ENCODE data around the gene OR4D2.

The OR4D2 gene

DNA sequence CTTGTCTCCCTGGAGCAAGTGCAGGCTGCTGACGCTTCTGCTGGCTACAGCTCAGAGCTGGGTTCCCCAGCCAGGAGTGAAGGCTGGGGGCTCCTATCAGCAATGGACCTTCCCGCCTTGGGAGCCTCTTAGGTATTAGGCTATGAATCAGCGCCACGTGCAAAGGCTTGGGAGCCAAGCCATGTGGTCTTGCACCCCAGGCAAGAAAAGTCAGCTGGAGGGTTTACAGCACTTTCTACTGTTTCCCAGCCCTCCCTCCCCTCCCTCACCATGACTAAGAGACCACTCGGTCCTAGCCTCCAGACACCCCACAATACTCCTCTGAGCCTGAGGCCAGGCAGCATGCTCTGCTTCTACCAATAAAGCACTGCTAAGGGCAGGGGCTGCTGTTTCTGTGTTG, 38.0 kb downstream of the OR4D2 start:
- peaks cover 9 to 24% of the 10 kb centered on the region in 2 donors for H3K36me3 ChIP-seq (ENCODE audit: control insufficient read depth in 2 of 2, insufficient read depth in 2 of 2, low read length in 2 of 2)
- no peak overlapping the region for H3K4me3 ChIP-seq (ENCODE audit: low read length in 2 of 2)
- no peak overlapping the region for H3K27ac ChIP-seq (ENCODE audit: low read depth in 2 of 2, low read length in 2 of 2)
- no peaks in the 10 kb centered on the region for H3K27me3 ChIP-seq (ENCODE audit: control insufficient read depth in 2 of 2, insufficient read depth in 2 of 2, low read length in 2 of 2)
- H3K9ac ChIP-seq (ENCODE audit: low read depth in 1 of 2, low read length in 2 of 2): no peak overlapping the region
- H3K4me1 ChIP-seq (ENCODE audit: control insufficient read depth in 2 of 2, insufficient read depth in 2 of 2, low read length in 2 of 2): no peaks in the 10 kb centered on the region
- no peaks in the 10 kb centered on the region for H3K9me3 ChIP-seq (ENCODE audit: control insufficient read depth in 2 of 2, low read length in 2 of 2)

DNA sequence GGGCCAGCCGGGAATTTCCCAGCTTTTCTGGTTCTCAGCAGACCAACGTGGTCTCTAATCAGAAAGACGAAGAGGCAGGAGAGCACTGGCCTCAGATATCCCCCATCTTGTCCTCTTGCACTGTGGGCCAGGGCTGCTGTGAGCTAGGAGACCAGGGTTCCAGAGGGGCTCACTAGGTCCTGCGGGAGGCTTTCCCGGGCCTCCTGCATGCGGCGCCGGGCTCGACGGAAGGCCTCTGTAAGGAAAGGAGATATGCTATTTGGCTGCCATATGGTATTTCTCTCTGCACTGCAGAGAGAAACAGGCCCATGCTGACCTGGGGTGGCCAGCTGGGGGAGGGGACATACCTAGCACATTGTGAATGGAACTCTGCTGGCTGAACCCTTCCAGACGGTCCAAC, 39.2 kb downstream of the OR4D2 start:
- H3K27me3 ChIP-seq (ENCODE audit: control insufficient read depth in 2 of 2, insufficient read depth in 2 of 2, low read length in 2 of 2): no peaks in the 10 kb centered on the region
- H3K9ac ChIP-seq (ENCODE audit: low read depth in 1 of 2, low read length in 2 of 2): no peak overlapping the region
- H3K4me1 ChIP-seq (ENCODE audit: control insufficient read depth in 2 of 2, insufficient read depth in 2 of 2, low read length in 2 of 2): no peaks in the 10 kb centered on the region

DNA sequence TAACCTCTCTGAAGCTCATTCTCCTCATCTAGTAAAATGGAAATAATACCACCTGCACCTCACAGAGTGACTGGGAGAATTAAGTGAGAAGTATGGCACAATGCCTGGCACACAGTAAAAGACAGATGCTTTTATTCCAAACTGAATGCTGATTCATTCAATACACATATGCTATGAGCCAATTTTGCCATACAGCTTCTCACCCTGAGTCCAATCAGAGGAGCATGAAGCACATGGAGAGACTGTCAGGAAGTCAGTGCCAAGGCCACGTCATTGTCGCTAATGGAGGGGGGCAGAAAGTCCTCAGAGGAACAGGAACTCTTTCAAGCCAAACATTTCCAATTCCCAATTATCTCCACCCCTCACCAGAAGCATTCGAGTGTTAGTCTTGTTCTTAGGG, 40.7 kb downstream of the OR4D2 start:
- no peak overlapping the region for H3K27ac ChIP-seq (ENCODE audit: low read depth in 2 of 2, low read length in 2 of 2)
- no peaks in the 10 kb centered on the region for H3K27me3 ChIP-seq (ENCODE audit: control insufficient read depth in 2 of 2, insufficient read depth in 2 of 2, low read length in 2 of 2)
- no peaks in the 10 kb centered on the region for H3K4me1 ChIP-seq (ENCODE audit: control insufficient read depth in 2 of 2, insufficient read depth in 2 of 2, low read length in 2 of 2)
- no peaks in the 10 kb centered on the region for H3K9me3 ChIP-seq (ENCODE audit: control insufficient read depth in 2 of 2, low read length in 2 of 2)
- no peak overlapping the region for H3K4me3 ChIP-seq (ENCODE audit: low read length in 2 of 2)
- H3K36me3 ChIP-seq (ENCODE audit: control insufficient read depth in 2 of 2, insufficient read depth in 2 of 2, low read length in 2 of 2): peaks cover 23 to 43% of the 10 kb centered on the region in 2 donors
- no peak overlapping the region for H3K9ac ChIP-seq (ENCODE audit: low read depth in 1 of 2, low read length in 2 of 2)

More for the DNA sequence above, 39.2 kb downstream of the OR4D2 start:
- Histone ChIP-seq H3K4me3 (ENCODE audit: low read length in 2 of 2) (no peak overlapping the region), H3K9me3 (ENCODE audit: control insufficient read depth in 2 of 2, low read length in 2 of 2) (no peaks in the 10 kb centered on the region), H3K36me3 (ENCODE audit: control insufficient read depth in 2 of 2, insufficient read depth in 2 of 2, low read length in 2 of 2) (peaks cover 17 to 36% of the 10 kb centered on the region in 2 donors), H3K27ac (ENCODE audit: low read depth in 2 of 2, low read length in 2 of 2) (no peak overlapping the region)

DNA sequence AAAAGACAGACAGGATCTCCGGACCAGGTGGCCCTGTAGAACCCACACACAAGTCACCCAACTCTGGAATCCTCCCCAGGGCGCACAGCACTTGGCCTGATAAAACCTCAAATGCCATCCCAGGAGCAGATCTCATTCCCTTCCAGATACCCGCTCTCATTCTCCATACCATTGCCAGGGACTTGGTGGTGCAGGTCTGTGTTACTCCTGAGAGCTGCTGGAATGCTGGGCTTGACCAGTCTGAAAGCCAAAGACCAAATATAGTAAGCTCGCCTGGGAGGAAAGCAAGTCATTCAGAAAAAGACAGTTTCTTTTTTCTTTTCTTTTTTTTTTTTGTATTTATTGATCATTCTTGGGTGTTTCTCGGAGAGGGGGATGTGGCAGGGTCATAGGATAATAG, 41.6 kb downstream of the OR4D2 start:
- Histone ChIP-seq H3K4me1 (ENCODE audit: control insufficient read depth in 2 of 2, insufficient read depth in 2 of 2, low read length in 2 of 2) (no peaks in the 10 kb centered on the region), H3K27ac (ENCODE audit: low read depth in 2 of 2, low read length in 2 of 2) (no peak overlapping the region), H3K27me3 (ENCODE audit: control insufficient read depth in 2 of 2, insufficient read depth in 2 of 2, low read length in 2 of 2) (no peaks in the 10 kb centered on the region), H3K36me3 (ENCODE audit: control insufficient read depth in 2 of 2, insufficient read depth in 2 of 2, low read length in 2 of 2) (peaks cover 23 to 51% of the 10 kb centered on the region in 2 donors), H3K4me3 (ENCODE audit: low read length in 2 of 2) (no peak overlapping the region), H3K9me3 (ENCODE audit: control insufficient read depth in 2 of 2, low read length in 2 of 2) (no peaks in the 10 kb centered on the region), H3K9ac (ENCODE audit: low read depth in 1 of 2, low read length in 2 of 2) (no peak overlapping the region)

DNA sequence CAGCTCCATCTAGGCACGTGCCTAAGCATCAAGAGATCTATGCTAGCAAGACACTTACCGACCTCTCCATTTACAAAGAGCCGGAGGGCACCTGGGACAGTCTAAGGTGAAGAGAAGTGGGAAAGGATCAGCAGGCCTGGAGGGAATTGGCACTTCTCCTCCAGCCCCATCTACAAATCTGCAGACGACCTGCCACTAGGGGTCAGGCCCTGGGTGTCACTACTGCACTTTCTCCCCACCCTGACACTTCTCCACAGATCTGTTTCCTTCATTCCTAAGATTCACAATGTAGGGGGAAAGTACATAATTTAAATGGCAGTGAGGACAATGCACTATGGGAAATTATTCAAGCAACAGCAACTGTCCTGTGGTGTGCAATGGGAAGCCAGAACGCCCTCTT, 44.1 kb downstream of the OR4D2 start:
- H3K4me3 ChIP-seq (ENCODE audit: low read length in 2 of 2): no peak overlapping the region
- no peaks in the 10 kb centered on the region for H3K4me1 ChIP-seq (ENCODE audit: control insufficient read depth in 2 of 2, insufficient read depth in 2 of 2, low read length in 2 of 2)
- no peaks in the 10 kb centered on the region for H3K27me3 ChIP-seq (ENCODE audit: control insufficient read depth in 2 of 2, insufficient read depth in 2 of 2, low read length in 2 of 2)
- H3K36me3 ChIP-seq (ENCODE audit: control insufficient read depth in 2 of 2, insufficient read depth in 2 of 2, low read length in 2 of 2): peaks cover 23 to 66% of the 10 kb centered on the region in 2 donors
- H3K9ac ChIP-seq (ENCODE audit: low read depth in 1 of 2, low read length in 2 of 2): no peak overlapping the region
- H3K9me3 ChIP-seq (ENCODE audit: control insufficient read depth in 2 of 2, low read length in 2 of 2): no peaks in the 10 kb centered on the region
- H3K27ac ChIP-seq (ENCODE audit: low read depth in 2 of 2, low read length in 2 of 2): no peak overlapping the region

DNA sequence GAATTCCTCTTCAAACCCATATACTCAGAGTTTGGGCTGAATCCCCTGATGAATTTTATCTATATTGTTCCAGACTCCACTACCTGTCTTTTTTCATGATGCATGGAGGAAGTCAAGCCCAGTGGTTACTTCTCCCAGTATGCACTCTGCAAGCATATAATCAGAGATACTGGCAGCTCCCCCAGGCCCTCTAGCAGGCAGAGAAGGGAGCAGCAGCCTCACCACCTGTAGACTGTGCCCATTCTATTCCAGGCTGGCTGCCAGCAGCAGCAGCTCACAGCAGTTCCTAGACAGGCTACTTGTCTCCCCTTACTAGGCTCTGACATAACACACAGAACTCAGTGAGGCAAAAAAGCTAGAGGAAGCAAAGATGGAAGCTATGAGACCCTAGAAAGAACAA, 48.9 kb downstream of the OR4D2 start:
- Histone ChIP-seq H3K36me3 (ENCODE audit: control insufficient read depth in 2 of 2, insufficient read depth in 2 of 2, low read length in 2 of 2) (peaks cover 8 to 37% of the 10 kb centered on the region in 2 donors), H3K27ac (ENCODE audit: low read depth in 2 of 2, low read length in 2 of 2) (no peak overlapping the region), H3K4me3 (ENCODE audit: low read length in 2 of 2) (no peak overlapping the region), H3K4me1 (ENCODE audit: control insufficient read depth in 2 of 2, insufficient read depth in 2 of 2, low read length in 2 of 2) (peaks cover 3 to 6% of the 10 kb centered on the region in 2 donors), H3K9ac (ENCODE audit: low read depth in 1 of 2, low read length in 2 of 2) (no peak overlapping the region), H3K9me3 (ENCODE audit: control insufficient read depth in 2 of 2, low read length in 2 of 2) (no peaks in the 10 kb centered on the region), H3K27me3 (ENCODE audit: control insufficient read depth in 2 of 2, insufficient read depth in 2 of 2, low read length in 2 of 2) (no peaks in the 10 kb centered on the region)

DNA sequence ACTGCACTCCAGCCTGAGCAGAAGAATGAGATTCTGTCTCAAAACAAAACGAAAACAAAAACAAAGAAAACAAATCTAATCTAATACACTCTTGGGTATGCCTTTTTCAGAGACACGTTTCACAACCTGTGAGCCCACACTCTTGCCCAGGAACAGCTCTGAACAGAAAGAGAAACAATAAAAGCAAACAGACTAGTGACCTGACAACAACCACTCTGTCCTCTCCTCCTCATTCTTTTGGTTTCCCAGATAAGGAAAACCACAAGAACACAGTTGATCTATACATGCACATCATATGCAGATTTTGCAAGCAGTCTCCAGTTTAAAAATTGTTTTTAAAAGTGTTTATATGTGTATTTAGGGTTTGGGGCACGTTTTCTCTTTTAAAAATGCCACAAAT, 51.0 kb downstream of the OR4D2 start:
- no peaks in the 10 kb centered on the region for H3K27me3 ChIP-seq (ENCODE audit: control insufficient read depth in 2 of 2, insufficient read depth in 2 of 2, low read length in 2 of 2)
- H3K36me3 ChIP-seq (ENCODE audit: control insufficient read depth in 2 of 2, insufficient read depth in 2 of 2, low read length in 2 of 2): peaks cover 0 to 24% of the 10 kb centered on the region in 2 donors
- no peaks in the 10 kb centered on the region for H3K9me3 ChIP-seq (ENCODE audit: control insufficient read depth in 2 of 2, low read length in 2 of 2)
- H3K4me1 ChIP-seq (ENCODE audit: control insufficient read depth in 2 of 2, insufficient read depth in 2 of 2, low read length in 2 of 2): peaks cover 3 to 6% of the 10 kb centered on the region in 2 donors
- no peak overlapping the region for H3K27ac ChIP-seq (ENCODE audit: low read depth in 2 of 2, low read length in 2 of 2)
- no peak overlapping the region for H3K4me3 ChIP-seq (ENCODE audit: low read length in 2 of 2)
- H3K9ac ChIP-seq (ENCODE audit: low read depth in 1 of 2, low read length in 2 of 2): no peak overlapping the region

DNA sequence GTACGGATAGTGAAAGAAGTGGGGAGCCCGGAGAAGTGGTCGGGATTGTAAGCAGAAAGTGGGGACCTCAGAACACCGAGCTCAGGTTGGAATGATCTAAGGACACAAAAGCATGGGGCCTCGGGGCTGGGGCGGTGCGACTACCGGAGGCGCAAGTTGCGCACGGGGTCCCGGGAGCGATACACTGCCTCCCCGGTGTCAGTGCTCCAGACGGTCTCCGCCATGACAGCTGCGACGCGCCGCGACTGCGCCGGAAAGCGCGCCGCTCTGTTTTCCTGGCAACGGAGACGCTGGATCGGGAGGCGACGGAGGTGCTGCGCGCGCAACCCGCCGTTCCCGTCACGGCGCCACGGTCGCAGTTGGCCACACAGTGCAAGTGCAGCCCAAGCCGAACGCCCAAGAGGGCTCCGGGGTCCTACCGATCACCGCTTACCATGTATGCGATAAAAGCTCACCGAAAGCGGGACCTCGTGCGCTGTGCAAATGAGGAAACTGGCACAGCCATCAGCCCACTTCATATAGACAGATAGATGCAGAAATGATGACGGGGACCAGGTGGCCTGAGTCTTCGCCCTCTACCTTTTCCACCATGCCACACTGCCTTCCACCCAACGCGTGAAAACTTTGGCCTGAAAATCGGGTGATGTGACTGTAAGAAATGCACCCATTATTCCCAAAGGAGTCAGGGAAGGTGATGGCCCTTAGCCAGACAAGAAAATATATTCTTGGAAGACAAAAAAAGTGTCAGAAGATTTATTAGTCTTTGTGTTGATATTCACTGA, 52.4 kb downstream of the OR4D2 start, which contains the start of gene MKS1:
TSS of gene MKS1 (minus strand) at position 249 of the 782 bp plus-strand sequence. CDS start at position 224, 25 bp downstream.
- H3K4me3 ChIP-seq (ENCODE audit: low read length in 2 of 2): peak within 1 kb of the TSS; percentile 85 to 98
- peak within 1 kb of the TSS; percentile 29 to 77 for H3K27ac ChIP-seq (ENCODE audit: low read depth in 2 of 2, low read length in 2 of 2)
- no peaks in the 10 kb centered on the region for H3K9me3 ChIP-seq (ENCODE audit: control insufficient read depth in 2 of 2, low read length in 2 of 2)
- no peaks in the 10 kb centered on the region for H3K27me3 ChIP-seq (ENCODE audit: control insufficient read depth in 2 of 2, insufficient read depth in 2 of 2, low read length in 2 of 2)
- peaks cover 3 to 6% of the 10 kb centered on the region in 2 donors for H3K4me1 ChIP-seq (ENCODE audit: control insufficient read depth in 2 of 2, insufficient read depth in 2 of 2, low read length in 2 of 2)
- peaks cover 0 to 12% of the 10 kb centered on the region in 2 donors for H3K36me3 ChIP-seq (ENCODE audit: control insufficient read depth in 2 of 2, insufficient read depth in 2 of 2, low read length in 2 of 2)
- peak within 1 kb of the TSS; percentile 77 to 90 for H3K9ac ChIP-seq (ENCODE audit: low read depth in 1 of 2, low read length in 2 of 2)

DNA sequence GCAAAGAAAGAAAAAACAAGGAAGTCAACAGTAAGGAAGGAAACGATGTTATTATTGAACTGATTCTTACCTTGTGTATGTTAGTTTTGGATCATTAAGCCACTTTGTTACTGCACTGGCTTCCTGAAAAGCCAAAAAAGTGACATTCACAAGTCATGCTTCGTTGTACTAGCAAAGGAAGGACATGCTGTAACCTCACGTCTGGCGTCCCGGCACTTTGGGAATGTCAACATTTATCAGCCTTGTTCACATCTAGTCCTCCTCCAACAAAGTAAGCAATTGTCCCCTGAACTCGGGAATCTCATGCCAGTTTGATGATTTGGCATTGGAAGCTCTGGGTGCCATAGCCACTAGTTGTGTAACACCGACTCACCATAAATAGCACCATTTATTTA, 53.0 kb downstream of the OR4D2 start:
- Histone ChIP-seq H3K27ac (ENCODE audit: low read depth in 2 of 2, low read length in 2 of 2) (peak overlapping the region; percentile 6 to 77), H3K4me3 (ENCODE audit: low read length in 2 of 2) (peak overlapping the region; percentile 85 to 98), H3K9me3 (ENCODE audit: control insufficient read depth in 2 of 2, low read length in 2 of 2) (no peaks in the 10 kb centered on the region), H3K4me1 (ENCODE audit: control insufficient read depth in 2 of 2, insufficient read depth in 2 of 2, low read length in 2 of 2) (peaks cover 3 to 6% of the 10 kb centered on the region in 2 donors), H3K27me3 (ENCODE audit: control insufficient read depth in 2 of 2, insufficient read depth in 2 of 2, low read length in 2 of 2) (no peaks in the 10 kb centered on the region), H3K9ac (ENCODE audit: low read depth in 1 of 2, low read length in 2 of 2) (peak overlapping the region in 1 of 2 donors; percentile 77), H3K36me3 (ENCODE audit: control insufficient read depth in 2 of 2, insufficient read depth in 2 of 2, low read length in 2 of 2) (peaks cover 0 to 8% of the 10 kb centered on the region in 2 donors)
